Bronchial epithelial cell (primary cell): ENCODE measurements around the gene BLMH. TPM values are rescaled to one million over a fixed set of nuclear protein-coding genes. Genes with fewer than 3 reads are reported as not detected.

Experiments used
- DNase-seq: peaks from one replicate; pipeline ENCODE4 v3.0.0-alpha.2; 2010; ENCODE audit warnings: low read depth
- FAIRE-seq: peaks from 2 replicates; lab custom pipeline; 2011; peaks lifted over from hg19 to GRCh38; lab: Jason Lieb, UNC
- H3K27me3 ChIP-seq: 2 replicates; pipeline ENCODE4 v1.5.1; 2011; ENCODE audit warnings: low read length; ENCODE audit not compliant: control insufficient read depth, insufficient read depth
- H3K36me3 ChIP-seq: 2 replicates; pipeline ENCODE4 v1.5.1; 2011; ENCODE audit warnings: low read length; ENCODE audit not compliant: control insufficient read depth, insufficient read depth
- H3K4me3 ChIP-seq: 2 replicates; pipeline ENCODE4 v1.5.1; 2011; ENCODE audit warnings: mild to moderate bottlenecking, low read depth, low read length, control low read depth
- CTCF ChIP-seq: IDR thresholded peaks from 2 replicates; pipeline ENCODE4 v1.5.1; 2011; ENCODE audit warnings: mild to moderate bottlenecking, moderate library complexity, low read length, control low read depth, inconsistent platforms; ENCODE audit not compliant: insufficient read depth, severe bottlenecking
- total RNA-seq: library from RNA; depleted of rRNA; stranded (reverse); fragments of >200 nt; gene quantifications from 2 replicates; pipeline ENCODE4 v1.2.1, GENCODE V29; 2014

Gene BLMH
- total RNA-seq, 1 donor from 2014 or later: 19.0 TPM

- Histone ChIP-seq H3K36me3 (peaks cover 2% of the 10 kb centered on the region), H3K27me3 (no peaks in the 10 kb centered on the region), H3K4me3 (no peak overlapping the region)
- TF ChIP-seq CTCF: no peak
- FAIRE-seq (no peak), DNase-seq (peak; percentile 15)
These were observed 34.8 kb downstream of the BLMH start for GRCh38 chr17:30256756-30257506.

- no peak for TF ChIP-seq CTCF
- H3K36me3 ChIP-seq: peaks cover 3% of the 10 kb centered on the region
- no peak for FAIRE-seq
These were observed 37.6 kb downstream of the BLMH start for GRCh38 chr17:30254150-30254549.

GRCh38 chr17:30253312-30253711, 38.4 kb downstream of the BLMH start:
- no peaks in the 10 kb centered on the region for H3K27me3 ChIP-seq
- H3K4me3 ChIP-seq: no peak overlapping the region
- peaks cover 3% of the 10 kb centered on the region for H3K36me3 ChIP-seq
- DNase-seq (no peak), FAIRE-seq (no peak)
- no peak for TF ChIP-seq CTCF

More at GRCh38 chr17:30254150-30254549, 37.6 kb downstream of the BLMH start:
- Histone ChIP-seq H3K27me3 (no peaks in the 10 kb centered on the region), H3K4me3 (no peak overlapping the region)
- no peak for DNase-seq

- H3K36me3 ChIP-seq: peaks cover 5% of the 10 kb centered on the region
- no peak for FAIRE-seq
- no peak for TF ChIP-seq CTCF
These were observed 39.8 kb downstream of the BLMH start for GRCh38 chr17:30251931-30252330.

GRCh38 chr17:30249460-30249859, 42.3 kb downstream of the BLMH start:
- DNase-seq: no peak
- H3K4me3 ChIP-seq: no peak overlapping the region
- H3K36me3 ChIP-seq: peaks cover 5% of the 10 kb centered on the region
- TF ChIP-seq CTCF: no peak
- no peaks in the 10 kb centered on the region for H3K27me3 ChIP-seq
- no peak for FAIRE-seq

More at GRCh38 chr17:30251931-30252330, 39.8 kb downstream of the BLMH start:
- Histone ChIP-seq H3K4me3 (no peak overlapping the region), H3K27me3 (no peaks in the 10 kb centered on the region)
- DNase-seq: no peak
